ENCODE measurements around the gene MORC1. TPM values are rescaled to one million over a fixed set of nuclear protein-coding genes. Genes with fewer than 3 reads are reported as not detected.
A peak's percentile ranks its signal among the peaks of the same experiment; 100 is the strongest.

MORC1 gene, protein sequence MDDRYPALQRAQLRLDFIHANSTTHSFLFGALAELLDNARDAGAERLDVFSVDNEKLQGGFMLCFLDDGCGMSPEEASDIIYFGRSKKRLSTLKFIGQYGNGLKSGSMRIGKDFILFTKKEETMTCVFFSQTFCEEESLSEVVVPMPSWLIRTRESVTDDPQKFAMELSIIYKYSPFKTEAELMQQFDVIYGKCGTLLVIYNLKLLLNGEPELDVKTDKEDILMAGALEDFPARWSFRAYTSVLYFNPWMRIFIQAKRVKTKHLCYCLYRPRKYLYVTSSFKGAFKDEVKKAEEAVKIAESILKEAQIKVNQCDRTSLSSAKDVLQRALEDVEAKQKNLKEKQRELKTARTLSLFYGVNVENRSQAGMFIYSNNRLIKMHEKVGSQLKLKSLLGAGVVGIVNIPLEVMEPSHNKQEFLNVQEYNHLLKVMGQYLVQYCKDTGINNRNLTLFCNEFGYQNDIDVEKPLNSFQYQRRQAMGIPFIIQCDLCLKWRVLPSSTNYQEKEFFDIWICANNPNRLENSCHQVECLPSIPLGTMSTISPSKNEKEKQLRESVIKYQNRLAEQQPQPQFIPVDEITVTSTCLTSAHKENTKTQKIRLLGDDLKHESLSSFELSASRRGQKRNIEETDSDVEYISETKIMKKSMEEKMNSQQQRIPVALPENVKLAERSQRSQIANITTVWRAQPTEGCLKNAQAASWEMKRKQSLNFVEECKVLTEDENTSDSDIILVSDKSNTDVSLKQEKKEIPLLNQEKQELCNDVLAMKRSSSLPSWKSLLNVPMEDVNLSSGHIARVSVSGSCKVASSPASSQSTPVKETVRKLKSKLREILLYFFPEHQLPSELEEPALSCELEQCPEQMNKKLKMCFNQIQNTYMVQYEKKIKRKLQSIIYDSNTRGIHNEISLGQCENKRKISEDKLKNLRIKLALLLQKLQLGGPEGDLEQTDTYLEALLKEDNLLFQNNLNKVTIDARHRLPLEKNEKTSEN
- not detected for total RNA-seq
- polyA plus RNA-seq (ENCODE audit: insufficient read length in 6 of 6): not detected
- long read RNA-seq, donor 1: 0 reads
- long read RNA-seq, donor 2: 0 reads
- long read RNA-seq, donor 3: 0 reads
- long read RNA-seq, donor 4: 0 reads
- long read RNA-seq, donor 5: 0 reads
- long read RNA-seq, donor 6: 0 reads
- long read RNA-seq, donor 7: 0 reads
- long read RNA-seq, donor 8: 0 reads
- long read RNA-seq, donor 9: 0 reads
- long read RNA-seq, donor 10: 0 reads
- long read RNA-seq, donor 11: 0 reads
- long read RNA-seq, donor 12: 0 reads

DNA sequence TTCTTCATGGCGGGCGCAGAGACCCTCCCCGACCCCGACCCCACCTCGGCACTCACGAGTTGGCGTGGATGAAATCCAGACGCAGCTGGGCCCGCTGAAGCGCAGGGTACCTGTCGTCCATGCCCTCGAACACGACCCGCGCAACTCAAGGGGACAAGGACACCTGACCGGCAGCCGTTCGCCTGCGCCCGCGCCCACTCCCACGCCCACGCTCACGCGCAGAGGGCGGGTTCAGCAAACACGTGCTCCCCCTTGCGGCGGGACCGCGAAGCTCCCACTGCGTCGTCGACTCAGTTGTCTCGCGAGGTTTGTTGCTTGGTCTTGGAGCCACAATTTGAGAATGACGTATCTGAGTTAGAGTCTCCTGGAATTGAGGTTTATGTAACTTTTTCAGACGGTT is at the start of gene MORC1:
Gene MORC1 (minus strand): TSS at position 196 of the 400 bp plus-strand sequence. CDS start 75 bp downstream, at position 121.
- Histone ChIP-seq H3K27ac (no peak within 1 kb of the TSS), H3K27me3 (no peaks in the 10 kb centered on the region), H3K4me1 (no peaks in the 10 kb centered on the region), H3K4me3 (no peak within 1 kb of the TSS), H3K9me3 (no peaks in the 10 kb centered on the region), H3K36me3 (no peaks in the 10 kb centered on the region)
- TF ChIP-seq, protein P1, sequence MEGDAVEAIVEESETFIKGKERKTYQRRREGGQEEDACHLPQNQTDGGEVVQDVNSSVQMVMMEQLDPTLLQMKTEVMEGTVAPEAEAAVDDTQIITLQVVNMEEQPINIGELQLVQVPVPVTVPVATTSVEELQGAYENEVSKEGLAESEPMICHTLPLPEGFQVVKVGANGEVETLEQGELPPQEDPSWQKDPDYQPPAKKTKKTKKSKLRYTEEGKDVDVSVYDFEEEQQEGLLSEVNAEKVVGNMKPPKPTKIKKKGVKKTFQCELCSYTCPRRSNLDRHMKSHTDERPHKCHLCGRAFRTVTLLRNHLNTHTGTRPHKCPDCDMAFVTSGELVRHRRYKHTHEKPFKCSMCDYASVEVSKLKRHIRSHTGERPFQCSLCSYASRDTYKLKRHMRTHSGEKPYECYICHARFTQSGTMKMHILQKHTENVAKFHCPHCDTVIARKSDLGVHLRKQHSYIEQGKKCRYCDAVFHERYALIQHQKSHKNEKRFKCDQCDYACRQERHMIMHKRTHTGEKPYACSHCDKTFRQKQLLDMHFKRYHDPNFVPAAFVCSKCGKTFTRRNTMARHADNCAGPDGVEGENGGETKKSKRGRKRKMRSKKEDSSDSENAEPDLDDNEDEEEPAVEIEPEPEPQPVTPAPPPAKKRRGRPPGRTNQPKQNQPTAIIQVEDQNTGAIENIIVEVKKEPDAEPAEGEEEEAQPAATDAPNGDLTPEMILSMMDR (IDR thresholded peaks at IDR 0.05): no peak
- ATAC-seq (no peak), DNase-seq (peak in 1 of 4 donors; percentile 75)
- intact Hi-C loops (cut with DNase I): no loop called here

- Histone ChIP-seq H3K4me3 (no peak overlapping the region), H3K9me3 (peaks cover 0 to 2% of the 10 kb centered on the region in 2 donors), H3K4me1 (no peaks in the 10 kb centered on the region), H3K27ac (no peak overlapping the region), H3K36me3 (no peaks in the 10 kb centered on the region), H3K27me3 (no peaks in the 10 kb centered on the region)
- TF ChIP-seq, protein P1 (IDR thresholded peaks at IDR 0.05): no peak
- ATAC-seq (no peak), DNase-seq (no peak)
- intact Hi-C loops (cut with DNase I): no loop called here
These were observed 48.0 kb upstream of the MORC1 start for GRCh38 chr3:109165905-109166304.

DNA sequence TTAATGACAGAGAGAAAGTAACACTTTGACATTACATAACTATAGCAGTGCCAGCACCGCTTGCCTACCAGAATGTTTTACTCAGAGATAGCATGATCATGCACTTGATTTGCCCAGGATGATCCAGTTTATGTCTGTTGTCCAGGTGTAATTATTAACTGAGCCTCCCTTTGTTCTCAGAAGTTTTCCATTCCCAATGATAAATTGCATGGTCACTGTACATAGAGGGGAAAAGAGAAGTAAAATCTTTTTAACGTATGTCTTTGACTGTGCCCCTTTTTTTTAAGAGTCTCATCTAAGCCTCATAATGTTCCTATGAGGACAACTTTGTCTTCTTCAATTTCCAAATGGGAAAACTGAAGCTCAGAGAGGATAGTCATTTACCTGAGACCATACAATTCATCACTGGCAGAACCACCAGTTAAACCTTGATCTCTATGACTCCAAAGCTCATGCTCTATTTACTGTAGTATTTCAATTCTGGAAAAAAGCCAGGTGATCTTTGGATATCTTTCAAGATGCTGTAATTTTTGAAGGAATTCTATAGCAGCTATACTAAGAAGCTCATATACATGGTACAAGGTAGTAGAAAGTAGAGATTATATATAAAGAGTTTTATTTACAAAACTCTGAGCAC is 43.7 kb upstream of the MORC1 start:
- TF ChIP-seq, protein P1 (IDR thresholded peaks at IDR 0.05): no peak
- intact Hi-C loops (cut with DNase I): no loop called here

DNA sequence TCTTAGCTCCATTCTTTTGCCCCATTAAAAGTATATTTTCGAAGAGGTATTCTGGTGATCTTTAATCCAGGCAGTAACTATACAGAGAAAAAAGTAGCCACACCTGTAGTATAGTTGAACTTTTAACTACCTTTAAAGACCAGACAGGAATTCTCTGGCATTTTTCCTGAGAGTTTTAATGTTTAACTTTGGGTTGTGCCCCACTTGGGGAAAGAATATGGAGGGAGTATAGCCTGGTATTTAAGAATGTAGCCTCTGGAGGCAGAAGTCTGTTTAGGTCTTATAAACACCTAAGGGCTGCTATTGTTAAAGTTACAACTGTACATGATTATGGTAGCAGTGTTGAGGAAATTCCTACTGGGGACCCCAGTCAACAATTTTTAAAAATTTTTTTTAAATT is 37.9 kb upstream of the MORC1 start:
- no peaks in the 10 kb centered on the region for H3K4me1 ChIP-seq
- H3K27me3 ChIP-seq: no peaks in the 10 kb centered on the region
- H3K27ac ChIP-seq: no peak overlapping the region
- ATAC-seq (peak; percentile 70), DNase-seq (no peak)
- no peak overlapping the region for H3K4me3 ChIP-seq
- intact Hi-C loops (cut with DNase I): no loop called here
- H3K9me3 ChIP-seq: peaks cover 0 to 4% of the 10 kb centered on the region in 2 donors
- H3K36me3 ChIP-seq: no peaks in the 10 kb centered on the region
- TF ChIP-seq, protein P1 (IDR thresholded peaks at IDR 0.05): no peak

More for the DNA sequence above, 43.7 kb upstream of the MORC1 start:
- H3K27me3 ChIP-seq: no peaks in the 10 kb centered on the region
- H3K4me1 ChIP-seq: no peaks in the 10 kb centered on the region
- no peaks in the 10 kb centered on the region for H3K36me3 ChIP-seq
- ATAC-seq: no peak
- H3K9me3 ChIP-seq: peaks cover 0 to 7% of the 10 kb centered on the region in 2 donors
- DNase-seq: no peak
- no peak overlapping the region for H3K4me3 ChIP-seq
- no peak overlapping the region for H3K27ac ChIP-seq
